H9 (cell line): ENCODE results near the gene RGS3. TPM values are rescaled to one million over a fixed set of nuclear protein-coding genes. Genes with fewer than 3 reads are reported as not detected.

Source experiments
- DNase-seq: peaks from one replicate; pipeline ENCODE4 v3.0.0-alpha.2; 2017
- H2AFZ ChIP-seq: one replicate; pipeline ENCODE4 v1.6.1; 2013; ENCODE audit warnings: mild to moderate bottlenecking, low read length, control low read depth, moderate library complexity
- H2AK5ac ChIP-seq: 2 replicates; pipeline ENCODE4 v1.6.1; 2013; ENCODE audit warnings: low read length, control low read depth, mixed read lengths; ENCODE audit not compliant: insufficient read length
- H2BK120ac ChIP-seq: one replicate; pipeline ENCODE4 v1.6.1; 2013; ENCODE audit warnings: low read depth, mild to moderate bottlenecking, low read length, control low read depth, inconsistent platforms; ENCODE audit not compliant: poor library complexity, severe bottlenecking
- H2BK12ac ChIP-seq: 2 replicates; pipeline ENCODE4 v1.6.1; 2013; ENCODE audit warnings: low read length, control low read depth, mixed read lengths, low read depth; ENCODE audit not compliant: insufficient read length
- H2BK15ac ChIP-seq: 2 replicates; pipeline ENCODE4 v1.6.1; 2013; ENCODE audit warnings: low read depth, low read length, control low read depth
- H2BK20ac ChIP-seq: one replicate; pipeline ENCODE4 v1.6.1; 2013; ENCODE audit warnings: low read depth, mild to moderate bottlenecking, low read length, control low read depth, inconsistent platforms; ENCODE audit not compliant: poor library complexity, severe bottlenecking
- H2BK5ac ChIP-seq: 2 replicates; pipeline ENCODE4 v1.6.1; 2013; ENCODE audit warnings: low read length, control low read depth, mixed read lengths; ENCODE audit not compliant: insufficient read length
- H3K14ac ChIP-seq: 2 replicates; pipeline ENCODE4 v1.6.1; 2013; ENCODE audit warnings: low read length, control low read depth; ENCODE audit not compliant: insufficient read depth
- H3K18ac ChIP-seq: 2 replicates; pipeline ENCODE4 v1.6.1; 2013; ENCODE audit warnings: low read depth, mild to moderate bottlenecking, mixed read lengths, low read length, control low read depth; ENCODE audit not compliant: insufficient read length
- H3K23ac ChIP-seq: 2 replicates; pipeline ENCODE4 v1.6.1; 2013; ENCODE audit warnings: low read length, control low read depth, mixed read lengths, low read depth; ENCODE audit not compliant: insufficient read length
- H3K23me2 ChIP-seq: 2 replicates; pipeline ENCODE4 v1.6.1; 2013; ENCODE audit warnings: low read depth, mild to moderate bottlenecking, mixed read lengths, low read length, control low read depth; ENCODE audit not compliant: insufficient read length, poor library complexity, severe bottlenecking
- H3K27ac ChIP-seq: 2 replicates; pipeline ENCODE4 v1.5.1; 2013; ENCODE audit warnings: low read length, control low read depth, mixed read lengths, low read depth; ENCODE audit not compliant: insufficient read length
- H3K27me3 ChIP-seq: 2 replicates; pipeline ENCODE4 v1.6.1; 2013; ENCODE audit warnings: low read length, control low read depth, inconsistent platforms; ENCODE audit not compliant: insufficient read depth
- H3K4ac ChIP-seq: 2 replicates; pipeline ENCODE4 v1.6.1; 2013; ENCODE audit warnings: low read depth, mild to moderate bottlenecking, control low read depth, inconsistent platforms, low read length, moderate library complexity
- H3K4me1 ChIP-seq: 2 replicates; pipeline ENCODE4 v1.6.1; 2013; ENCODE audit warnings: low read length, control low read depth, inconsistent platforms; ENCODE audit not compliant: insufficient read depth
- H3K4me2 ChIP-seq: 2 replicates; pipeline ENCODE4 v1.6.1; 2013; ENCODE audit warnings: low read length, control low read depth, mixed read lengths; ENCODE audit not compliant: insufficient read length, insufficient read depth
- H3K56ac ChIP-seq: 2 replicates; pipeline ENCODE4 v1.6.1; 2013; ENCODE audit warnings: low read depth, mild to moderate bottlenecking, mixed read lengths, low read length, control low read depth; ENCODE audit not compliant: insufficient read length
- H3K79me1 ChIP-seq: 2 replicates; pipeline ENCODE4 v1.6.1; 2013; ENCODE audit warnings: low read depth, mild to moderate bottlenecking, moderate library complexity, low read length, control low read depth, inconsistent platforms; ENCODE audit not compliant: insufficient read depth, poor library complexity, severe bottlenecking
- H3K79me2 ChIP-seq: 2 replicates; pipeline ENCODE4 v1.6.1; 2013; ENCODE audit warnings: low read length, control low read depth, inconsistent platforms; ENCODE audit not compliant: insufficient read depth
- H3K9ac ChIP-seq: 2 replicates; pipeline ENCODE4 v1.6.1; 2013; ENCODE audit warnings: low read length, control low read depth, mixed read lengths; ENCODE audit not compliant: insufficient read length; ENCODE audit errors: extremely low read depth
- H3K9me3 ChIP-seq: one replicate; pipeline ENCODE4 v1.6.1; 2013; ENCODE audit warnings: low read depth, low read length, inconsistent platforms; ENCODE audit not compliant: control insufficient read depth
- H3T11ph ChIP-seq: one replicate; pipeline ENCODE4 v1.6.1; 2013; ENCODE audit warnings: mild to moderate bottlenecking, low read length, control low read depth, inconsistent platforms
- H4K20me1 ChIP-seq: one replicate; pipeline ENCODE4 v1.6.1; 2013; ENCODE audit not compliant: control insufficient read depth, insufficient read length, insufficient read depth
- H4K5ac ChIP-seq: 2 replicates; pipeline ENCODE4 v1.6.1; 2013; ENCODE audit warnings: low read depth, mild to moderate bottlenecking, mixed read lengths, low read length, control low read depth; ENCODE audit not compliant: insufficient read length
- H4K8ac ChIP-seq: replicated peaks from 2 replicates; pipeline ENCODE4 v1.6.1; 2013; ENCODE audit warnings: low read length, control low read depth, mixed read lengths, low read depth; ENCODE audit not compliant: insufficient read length
- H4K91ac ChIP-seq: 2 replicates; pipeline ENCODE4 v1.6.1; 2013; ENCODE audit warnings: low read depth, mild to moderate bottlenecking, moderate library complexity, mixed read lengths, low read length, control low read depth; ENCODE audit not compliant: insufficient read length
- H3K27ac Mint-ChIP-seq, 3 experiments: 2 replicates in 2 of 3; 3 replicates in 1 of 3; pipeline ENCODE4 v1.8.0; 2020 to 2021; ENCODE audit warnings: mixed read lengths in 3 of 3, mild to moderate bottlenecking in 1 of 3, moderate library complexity in 1 of 3
- H3K27me3 Mint-ChIP-seq: 2 replicates; pipeline ENCODE4 v1.8.0; 2021; ENCODE audit warnings: low read depth, mild to moderate bottlenecking, moderate library complexity, mixed read lengths
- H3K36me3 Mint-ChIP-seq, 3 experiments: 2 replicates in 2 of 3; 3 replicates in 1 of 3; pipeline ENCODE4 v1.8.0; 2020 to 2021; ENCODE audit warnings: low read depth in 3 of 3, mixed read lengths in 3 of 3; ENCODE audit not compliant: insufficient read depth in 1 of 3
- H3K4me1 Mint-ChIP-seq, 2 experiments: 2 replicates each; pipeline ENCODE4 v1.8.0; 2020; ENCODE audit warnings: mixed read lengths in 2 of 2
- H3K4me3 Mint-ChIP-seq, 2 experiments: 2 replicates in 1 of 2; 3 replicates in 1 of 2; pipeline ENCODE4 v1.8.0; 2020 to 2021; ENCODE audit warnings: mild to moderate bottlenecking in 2 of 2, mixed read lengths in 2 of 2, moderate library complexity in 1 of 2
- H3K9me3 Mint-ChIP-seq, 2 experiments: 2 replicates in 1 of 2; 3 replicates in 1 of 2; pipeline ENCODE4 v1.8.0; 2020; ENCODE audit warnings: mild to moderate bottlenecking in 2 of 2, mixed read lengths in 2 of 2, moderate library complexity in 1 of 2
- CTCF ChIP-seq: fragments of 200-600 bp; sonication (generic); conservative IDR thresholded peaks from 3 replicates; pipeline ENCODE4 v1.8.0; 2021; ENCODE audit warnings: antibody characterized with exemption, mild to moderate bottlenecking
- WGBS: extraction: QIAGEN DNeasy Blood & Tissue Kit; methylation state at CpG from one replicate; pipeline ENCODE4 v1.1.7; 2013; ENCODE audit warnings: missing lambda C conversion rate, low lambda C conversion rate, mixed read lengths; ENCODE audit not compliant: insufficient read length; ENCODE audit errors: extremely low coverage; 5-methylcytosine and 5-hydroxymethylcytosine counted together
- total RNA-seq: library from RNA; stranded (reverse); gene quantifications from 2 replicates; pipeline ENCODE4 v1.2.1, GENCODE V29; 2021

Gene RGS3
- total RNA-seq, 1 experiment from 2014 or later = 13.9 TPM

- Histone ChIP-seq H3K23me2 (no peaks in the 10 kb centered on the region), H2BK5ac (no peak overlapping the region), H3K9me3 (no peaks in the 10 kb centered on the region), H3K14ac (no peak overlapping the region), H2BK20ac (no peak overlapping the region), H2AK5ac (no peak overlapping the region), H4K5ac (no peak overlapping the region), H3K9ac (no peak overlapping the region), H3K27me3 (no peaks in the 10 kb centered on the region), H3K18ac (no peak overlapping the region), H2BK120ac (no peak overlapping the region), H4K20me1 (no peaks in the 10 kb centered on the region), H3K79me1 (no peaks in the 10 kb centered on the region), H3K4ac (no peak overlapping the region), H3T11ph (no peak overlapping the region), H4K8ac (no peak overlapping the region), H4K91ac (no peak overlapping the region), H3K4me2 (no peak overlapping the region), H3K4me1 (peaks cover 3% of the 10 kb centered on the region; the same call in 1 of the 2 replicates), H2BK15ac (no peak overlapping the region), H3K23ac (no peak overlapping the region), H3K56ac (no peak overlapping the region), H2AFZ (no peak overlapping the region), H2BK12ac (no peak overlapping the region), H3K79me2 (no peaks in the 10 kb centered on the region), H3K27ac (no peak overlapping the region)
- H3K27ac Mint-ChIP-seq = no peak overlapping the region
- peaks cover 0 to 6% (median 0%) of the 10 kb centered on the region in 3 experiments; a peak in 2 of 7 replicates for H3K36me3 Mint-ChIP-seq
- no CpG with 5 or more reads among the region's 6 CpGs for WGBS
- H3K4me3 Mint-ChIP-seq = no peak overlapping the region
- peaks cover 13 to 20% of the 10 kb centered on the region in 2 experiments for H3K4me1 Mint-ChIP-seq
- no peak for DNase-seq
- no peak for TF ChIP-seq CTCF
- H3K9me3 Mint-ChIP-seq = no peaks in the 10 kb centered on the region
- no peaks in the 10 kb centered on the region for H3K27me3 Mint-ChIP-seq
Measured at GRCh38 chr9:113528088-113528487, 64.6 kb downstream of the RGS3 start.
